Measurements from ENCODE around the gene MYOC.

DNA sequence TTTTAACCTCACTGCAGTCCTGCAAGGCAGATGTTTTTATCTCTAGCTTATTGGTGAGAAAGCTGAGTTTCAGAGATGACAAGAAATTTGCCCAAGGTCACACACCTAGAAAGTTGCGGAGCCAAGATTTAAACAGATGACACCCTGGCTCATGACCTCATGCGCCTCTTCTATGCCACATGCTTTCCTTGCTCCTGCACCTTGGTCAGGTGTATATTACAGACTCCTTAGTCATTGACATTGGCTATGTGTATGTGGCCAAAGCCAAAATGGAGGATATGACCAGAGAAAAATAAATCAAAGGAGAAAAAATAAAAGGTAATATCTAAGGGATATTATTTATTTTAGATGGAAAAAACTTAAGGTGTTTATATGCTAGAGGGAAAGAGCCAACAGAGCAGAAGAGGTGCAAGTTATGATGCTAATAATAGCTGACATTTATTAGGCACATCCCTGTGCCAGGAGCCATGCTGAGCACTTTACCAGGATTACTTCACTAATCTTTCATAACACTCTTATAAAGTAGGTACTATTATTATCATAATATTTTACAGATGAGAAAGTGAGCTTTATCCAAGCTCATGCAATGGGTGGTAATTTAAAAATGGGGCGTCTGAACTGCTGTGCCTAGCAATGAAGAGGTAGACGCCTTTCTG is 13.8 kb upstream of the MYOC start:
- TF ChIP-seq CTCF (IDR thresholded peaks at IDR 0.05) (no peak), POLR2A (IDR thresholded peaks at IDR 0.05) (no peak)

Measured in esophagus squamous epithelium (tissue), 4 donors.